ENCODE data around the gene POLR2E. TPM values are rescaled to one million over a fixed set of nuclear protein-coding genes. Genes with fewer than 3 reads are reported as not detected.

POLR2E gene
- total RNA-seq, 1 donor from 2014 or later: 156 TPM

DNA sequence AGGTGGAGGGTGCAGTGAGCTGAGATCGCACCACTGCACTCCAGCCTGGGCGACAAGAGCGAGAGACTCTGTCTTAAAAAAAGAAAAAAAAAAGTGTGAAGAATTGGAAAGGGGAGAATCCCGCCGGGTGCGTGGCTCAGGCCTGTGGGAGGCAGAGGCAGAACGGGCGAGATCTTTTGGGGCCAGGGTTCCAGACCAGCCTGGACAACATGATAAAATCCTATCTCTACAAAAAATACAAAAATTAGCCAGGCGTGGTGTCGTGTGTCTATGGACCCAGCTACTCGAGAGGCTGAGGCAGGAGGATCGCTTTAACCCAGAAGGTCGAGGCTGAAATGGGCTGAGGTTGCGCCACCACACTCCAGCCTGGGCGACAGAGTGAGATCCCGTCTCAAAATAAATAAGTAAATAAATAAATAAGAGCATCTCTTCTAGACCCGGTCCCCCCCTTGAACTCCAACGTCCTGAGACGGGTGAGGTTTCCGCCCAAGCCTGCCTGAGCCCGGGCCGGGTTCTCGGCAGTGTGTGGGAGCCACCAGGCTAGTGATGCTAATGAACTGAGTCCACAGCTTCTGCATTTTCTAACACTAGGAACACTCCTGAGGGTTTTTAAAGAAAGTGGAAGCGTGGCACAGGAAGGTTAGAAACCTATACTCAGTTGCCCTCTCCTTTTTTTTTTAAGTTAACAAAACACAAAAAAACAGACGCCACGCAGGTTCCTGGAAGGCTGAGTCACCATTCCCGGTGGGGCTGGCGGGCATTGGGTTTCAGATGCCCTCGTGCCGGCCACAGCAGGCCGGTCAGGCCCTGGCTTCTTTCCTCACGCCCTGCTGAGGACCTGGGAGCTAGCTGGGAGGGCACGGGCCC is 30.7 kb upstream of the POLR2E start:
- DNase-seq (ENCODE audit: extremely low spot score, unreplicated experiment): no peak
- peak overlapping the region; percentile 85 for H3K27ac Mint-ChIP-seq (ENCODE audit: unreplicated experiment)
- no peaks in the 10 kb centered on the region for H3K9me3 Mint-ChIP-seq (ENCODE audit: unreplicated experiment)
- no peaks in the 10 kb centered on the region for H3K27me3 Mint-ChIP-seq (ENCODE audit: unreplicated experiment)
- H3K4me1 Mint-ChIP-seq (ENCODE audit: unreplicated experiment): peaks cover 45% of the 10 kb centered on the region
- TF ChIP-seq, protein P1, sequence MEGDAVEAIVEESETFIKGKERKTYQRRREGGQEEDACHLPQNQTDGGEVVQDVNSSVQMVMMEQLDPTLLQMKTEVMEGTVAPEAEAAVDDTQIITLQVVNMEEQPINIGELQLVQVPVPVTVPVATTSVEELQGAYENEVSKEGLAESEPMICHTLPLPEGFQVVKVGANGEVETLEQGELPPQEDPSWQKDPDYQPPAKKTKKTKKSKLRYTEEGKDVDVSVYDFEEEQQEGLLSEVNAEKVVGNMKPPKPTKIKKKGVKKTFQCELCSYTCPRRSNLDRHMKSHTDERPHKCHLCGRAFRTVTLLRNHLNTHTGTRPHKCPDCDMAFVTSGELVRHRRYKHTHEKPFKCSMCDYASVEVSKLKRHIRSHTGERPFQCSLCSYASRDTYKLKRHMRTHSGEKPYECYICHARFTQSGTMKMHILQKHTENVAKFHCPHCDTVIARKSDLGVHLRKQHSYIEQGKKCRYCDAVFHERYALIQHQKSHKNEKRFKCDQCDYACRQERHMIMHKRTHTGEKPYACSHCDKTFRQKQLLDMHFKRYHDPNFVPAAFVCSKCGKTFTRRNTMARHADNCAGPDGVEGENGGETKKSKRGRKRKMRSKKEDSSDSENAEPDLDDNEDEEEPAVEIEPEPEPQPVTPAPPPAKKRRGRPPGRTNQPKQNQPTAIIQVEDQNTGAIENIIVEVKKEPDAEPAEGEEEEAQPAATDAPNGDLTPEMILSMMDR (IDR thresholded peaks at IDR 0.05): no peak
- H3K36me3 Mint-ChIP-seq (ENCODE audit: unreplicated experiment): peaks cover 10% of the 10 kb centered on the region
- no peak overlapping the region for H3K4me3 Mint-ChIP-seq (ENCODE audit: unreplicated experiment)

DNA sequence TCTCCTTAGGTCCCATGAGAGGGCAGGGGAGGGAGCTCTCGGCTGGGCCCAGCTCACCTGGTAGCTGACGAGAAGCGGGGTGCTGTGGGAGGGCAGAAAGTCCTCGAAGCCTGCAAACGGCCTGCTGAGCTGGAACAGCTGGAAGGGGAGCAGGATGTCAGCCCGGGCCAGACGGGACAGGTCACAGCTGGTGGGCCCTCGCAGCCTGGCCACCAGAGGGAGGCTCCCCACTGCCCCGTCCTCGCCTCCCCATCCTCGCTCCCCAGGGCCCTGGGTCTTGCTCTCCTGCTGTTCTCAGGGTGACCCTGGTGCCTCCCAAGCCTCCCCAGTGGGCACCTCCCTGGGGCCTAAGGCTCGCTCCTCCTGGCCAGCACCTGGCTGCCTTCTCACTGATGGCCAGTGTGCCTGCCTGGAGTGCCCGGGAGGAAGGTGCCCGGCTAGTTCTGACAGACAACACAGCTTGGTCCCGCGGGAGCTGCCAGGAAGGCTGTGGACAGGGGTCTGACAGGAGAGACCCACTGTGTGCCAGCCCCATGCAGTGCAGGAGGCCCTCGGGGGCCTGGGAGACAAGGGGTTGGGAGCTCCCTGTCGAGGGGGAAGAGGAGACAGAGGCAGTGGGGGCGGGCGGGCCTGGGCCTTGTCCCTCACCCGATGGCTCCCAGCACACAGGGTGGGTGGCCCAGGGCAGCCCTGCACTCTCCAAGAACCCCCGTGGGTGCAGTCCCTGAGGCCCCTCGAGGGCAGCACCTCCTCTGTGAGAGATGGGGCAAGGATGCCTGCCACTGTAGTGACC is 28.9 kb upstream of the POLR2E start:
- H3K27me3 Mint-ChIP-seq (ENCODE audit: unreplicated experiment): no peaks in the 10 kb centered on the region
- TF ChIP-seq, protein P1 (IDR thresholded peaks at IDR 0.05): no peak
- no peak for DNase-seq (ENCODE audit: extremely low spot score, unreplicated experiment)
- no peak overlapping the region for H3K4me3 Mint-ChIP-seq (ENCODE audit: unreplicated experiment)
- H3K4me1 Mint-ChIP-seq (ENCODE audit: unreplicated experiment): peaks cover 36% of the 10 kb centered on the region
- no peaks in the 10 kb centered on the region for H3K9me3 Mint-ChIP-seq (ENCODE audit: unreplicated experiment)
- H3K27ac Mint-ChIP-seq (ENCODE audit: unreplicated experiment): no peak overlapping the region
- H3K36me3 Mint-ChIP-seq (ENCODE audit: unreplicated experiment): peaks cover 13% of the 10 kb centered on the region

DNA sequence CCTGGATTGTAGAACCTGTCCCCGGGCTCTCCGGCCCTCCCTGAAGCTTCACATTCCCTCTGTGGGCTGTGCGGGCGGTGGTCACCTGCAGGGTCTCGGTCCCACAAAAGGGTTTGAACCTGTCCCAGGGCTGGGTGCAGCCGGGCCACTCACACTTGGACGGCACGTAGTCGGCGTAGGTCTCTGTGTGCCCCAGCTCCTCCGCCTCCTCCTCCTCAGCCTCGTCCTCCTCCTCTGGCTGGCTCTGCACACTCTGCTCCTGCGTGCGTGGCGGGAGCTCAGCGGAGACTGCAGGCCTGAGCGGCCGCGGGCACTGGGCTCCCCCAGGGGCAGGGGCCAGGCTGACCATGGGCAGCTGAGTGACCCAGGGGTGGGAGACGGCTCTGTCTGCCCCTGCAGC is 28.2 kb upstream of the POLR2E start:
- Mint-ChIP-seq H3K27ac (ENCODE audit: unreplicated experiment) (no peak overlapping the region), H3K27me3 (ENCODE audit: unreplicated experiment) (no peaks in the 10 kb centered on the region), H3K36me3 (ENCODE audit: unreplicated experiment) (peaks cover 19% of the 10 kb centered on the region), H3K4me1 (ENCODE audit: unreplicated experiment) (peaks cover 36% of the 10 kb centered on the region), H3K9me3 (ENCODE audit: unreplicated experiment) (no peaks in the 10 kb centered on the region), H3K4me3 (ENCODE audit: unreplicated experiment) (no peak overlapping the region)
- TF ChIP-seq, protein P1 (IDR thresholded peaks at IDR 0.05): no peak
- no peak for DNase-seq (ENCODE audit: extremely low spot score, unreplicated experiment)

DNA sequence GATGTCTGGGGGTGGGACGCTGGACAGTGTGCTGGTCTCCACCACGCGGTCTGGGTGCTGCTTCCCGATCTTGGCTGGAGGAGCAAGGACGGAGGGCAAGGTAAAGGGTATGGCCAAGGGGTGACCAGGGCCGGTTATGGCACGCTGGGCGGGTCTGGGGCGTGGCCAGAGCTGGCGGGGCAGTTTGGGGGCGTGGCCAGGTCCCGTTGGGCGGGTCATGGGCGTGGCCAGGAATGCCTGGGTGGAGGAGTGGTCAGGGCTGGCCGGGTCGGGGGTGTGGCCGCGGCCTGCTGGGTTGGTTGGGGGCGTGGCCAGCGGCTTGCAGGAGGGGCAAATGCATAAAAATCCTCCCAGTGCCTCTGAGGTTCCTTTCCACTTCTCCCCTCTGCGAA is 27.8 kb upstream of the POLR2E start:
- H3K27me3 Mint-ChIP-seq (ENCODE audit: unreplicated experiment): no peaks in the 10 kb centered on the region
- H3K4me1 Mint-ChIP-seq (ENCODE audit: unreplicated experiment): peaks cover 36% of the 10 kb centered on the region
- H3K36me3 Mint-ChIP-seq (ENCODE audit: unreplicated experiment): peaks cover 23% of the 10 kb centered on the region
- no peak overlapping the region for H3K27ac Mint-ChIP-seq (ENCODE audit: unreplicated experiment)
- TF ChIP-seq, protein P1 (IDR thresholded peaks at IDR 0.05): no peak
- no peak overlapping the region for H3K4me3 Mint-ChIP-seq (ENCODE audit: unreplicated experiment)
- H3K9me3 Mint-ChIP-seq (ENCODE audit: unreplicated experiment): no peaks in the 10 kb centered on the region
- no peak for DNase-seq (ENCODE audit: extremely low spot score, unreplicated experiment)

Data from osteocyte (in vitro differentiated cells).